Stimulated activated CD8-positive, alpha-beta memory T cell treated with anti-CD3 and anti-CD28 coated beads, Interleukin-15, amount 100 ng/mL, for 24 hours (primary cell): Measurements from ENCODE around the gene GAMT.

Experiments
- DNase-seq: peaks from one replicate; pipeline ENCODE4 v3.0.0-alpha.2; 2020; ENCODE audit warnings: low read depth

Gene GAMT

GRCh38 chr19:1400281-1401137, 833 bp downstream of the GAMT start:
- DNase-seq: no peak

GRCh38 chr19:1399745-1400144, 1.6 kb downstream of the GAMT start:
- no peak for DNase-seq

- no peak for DNase-seq
Measured at GRCh38 chr19:1399079-1399478, 2.3 kb downstream of the GAMT start.

GRCh38 chr19:1397838-1398237, 3.5 kb downstream of the GAMT start:
- no peak for DNase-seq

- no peak for DNase-seq
Measured at GRCh38 chr19:1396768-1397679, 4.3 kb downstream of the GAMT start.

- no peak for DNase-seq
Measured at GRCh38 chr19:1396019-1396767, 5.1 kb downstream of the GAMT start.

- no peak for DNase-seq
Measured at GRCh38 chr19:1395194-1396018, 5.9 kb downstream of the GAMT start.

- DNase-seq: no peak
Measured at GRCh38 chr19:1394252-1395193, 6.8 kb downstream of the GAMT start.

- DNase-seq: no peak
Measured at GRCh38 chr19:1393841-1394240, 7.5 kb downstream of the GAMT start.

- no peak for DNase-seq
Measured at GRCh38 chr19:1392939-1393530, 8.3 kb downstream of the GAMT start.

- DNase-seq: no peak
Measured at GRCh38 chr19:1392407-1392806, 8.9 kb downstream of the GAMT start.

GRCh38 chr19:1390890-1391423, 10.4 kb downstream of the GAMT start:
- no peak for DNase-seq

GRCh38 chr19:1389033-1389940, 12.1 kb downstream of the GAMT start:
- no peak for DNase-seq

GRCh38 chr19:1388637-1389026, 12.7 kb downstream of the GAMT start:
- DNase-seq: no peak

GRCh38 chr19:1387684-1388636, 13.4 kb downstream of the GAMT start:
- no peak for DNase-seq

GRCh38 chr19:1386945-1387683, 14.2 kb downstream of the GAMT start:
- DNase-seq: no peak

- no peak for DNase-seq
Measured at GRCh38 chr19:1385816-1386215, 15.5 kb downstream of the GAMT start.
